SU-DHL-6 (cell line): ENCODE measurements around the gene ABTB1.
"Not testable (repeated sequence)": the region's sequence is repeated elsewhere in the genome, so short reads cannot be mapped to it uniquely, and the experiment has no call there.

Source experiments
- CTCF ChIP-seq: fragments of 200-600 bp; sonication (generic); IDR thresholded peaks from one replicate; pipeline ENCODE4 v1.5.1; 2017; ENCODE audit warnings: antibody characterized with exemption, mild to moderate bottlenecking, low read length, moderate library complexity; ENCODE audit not compliant: insufficient read depth, poor library complexity, severe bottlenecking
- EZH2phosphoT487 ChIP-seq: fragments of 200-600 bp; sonication (generic), shearing (Covaris generic); conservative IDR thresholded peaks from 2 replicates; pipeline ENCODE4 v1.6.1; 2018; ENCODE audit warnings: mild to moderate bottlenecking, antibody characterized with exemption, low read length, moderate library complexity, mixed read lengths

GRCh38 chr3:127704840-127705239 lies 32.1 kb downstream of the ABTB1 start:
- TF ChIP-seq EZH2phosphoT487, CTCF: not testable (repeated sequence)
